Adrenal gland (tissue), 5 donors: ENCODE data around the gene RBPMS2.

Experiments used
- POLR2A ChIP-seq, 2 donors: fragments of 450-650 bp; IDR thresholded peaks; one replicate each; pipeline ENCODE4 v1.6.1; 2017; ENCODE audit warnings: antibody characterized with exemption in 2 of 2, mild to moderate bottlenecking in 2 of 2, moderate library complexity in 1 of 2
- TF ChIP-seq, protein P1 (sequence below), 6 experiments: fragments of 450-650 bp in 4 of 6; fragments of 200-600 bp in 2 of 6; sonication (generic) in 1 of 6; IDR thresholded peaks; 1 replicate in 5 of 6; 2 replicates in 1 of 6; pipeline versions ENCODE4 v1.5.1 to v1.8.0; 2016 to 2021; ENCODE audit warnings: antibody characterized with exemption in 6 of 6, mild to moderate bottlenecking in 2 of 6, moderate library complexity in 1 of 6
- donor health status: DM: no; HTN: no; CAD: no.

DNA sequence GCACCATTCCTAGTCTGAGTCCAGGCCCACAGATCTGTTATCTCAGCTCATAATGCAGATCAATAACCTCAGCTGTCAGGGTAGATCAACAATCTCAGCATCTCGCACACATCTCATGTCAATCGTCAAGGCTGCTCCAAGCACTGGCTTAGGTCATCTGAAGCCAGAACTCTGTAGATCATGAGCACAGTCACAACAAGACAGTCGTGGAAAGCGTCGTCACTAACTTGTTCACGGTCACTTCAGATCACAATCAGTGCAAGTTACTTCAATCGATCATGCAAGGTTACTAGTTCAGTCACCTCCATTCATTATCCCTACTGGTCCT, 71.8 kb downstream of the RBPMS2 start:
- TF ChIP-seq, protein P1, sequence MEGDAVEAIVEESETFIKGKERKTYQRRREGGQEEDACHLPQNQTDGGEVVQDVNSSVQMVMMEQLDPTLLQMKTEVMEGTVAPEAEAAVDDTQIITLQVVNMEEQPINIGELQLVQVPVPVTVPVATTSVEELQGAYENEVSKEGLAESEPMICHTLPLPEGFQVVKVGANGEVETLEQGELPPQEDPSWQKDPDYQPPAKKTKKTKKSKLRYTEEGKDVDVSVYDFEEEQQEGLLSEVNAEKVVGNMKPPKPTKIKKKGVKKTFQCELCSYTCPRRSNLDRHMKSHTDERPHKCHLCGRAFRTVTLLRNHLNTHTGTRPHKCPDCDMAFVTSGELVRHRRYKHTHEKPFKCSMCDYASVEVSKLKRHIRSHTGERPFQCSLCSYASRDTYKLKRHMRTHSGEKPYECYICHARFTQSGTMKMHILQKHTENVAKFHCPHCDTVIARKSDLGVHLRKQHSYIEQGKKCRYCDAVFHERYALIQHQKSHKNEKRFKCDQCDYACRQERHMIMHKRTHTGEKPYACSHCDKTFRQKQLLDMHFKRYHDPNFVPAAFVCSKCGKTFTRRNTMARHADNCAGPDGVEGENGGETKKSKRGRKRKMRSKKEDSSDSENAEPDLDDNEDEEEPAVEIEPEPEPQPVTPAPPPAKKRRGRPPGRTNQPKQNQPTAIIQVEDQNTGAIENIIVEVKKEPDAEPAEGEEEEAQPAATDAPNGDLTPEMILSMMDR (IDR thresholded peaks at IDR 0.05) = no peak
- no peak for TF ChIP-seq POLR2A (IDR thresholded peaks at IDR 0.05)
